ENCODE results near the gene RASD2.

GRCh38 chr22:35553341-35553740 is 12.7 kb downstream of the RASD2 start:
- TF ChIP-seq POLR2AphosphoS5 (IDR thresholded peaks at IDR 0.05) (no peak), EP300 (IDR thresholded peaks at IDR 0.05; ENCODE audit: low read depth) (no peak)

All from transverse colon (tissue), 3 donors.